HG03457 (cell line): ENCODE measurements around the gene MYOT.

ENCODE experiments used
- ATAC-seq: cut with Tn5 transposase; IDR thresholded peaks from one replicate; pipeline ENCODE4 v1.9.1; 2021; ENCODE audit warnings: moderate number of reproducible peaks; ENCODE audit not compliant: unreplicated experiment

Gene MYOT

DNA sequence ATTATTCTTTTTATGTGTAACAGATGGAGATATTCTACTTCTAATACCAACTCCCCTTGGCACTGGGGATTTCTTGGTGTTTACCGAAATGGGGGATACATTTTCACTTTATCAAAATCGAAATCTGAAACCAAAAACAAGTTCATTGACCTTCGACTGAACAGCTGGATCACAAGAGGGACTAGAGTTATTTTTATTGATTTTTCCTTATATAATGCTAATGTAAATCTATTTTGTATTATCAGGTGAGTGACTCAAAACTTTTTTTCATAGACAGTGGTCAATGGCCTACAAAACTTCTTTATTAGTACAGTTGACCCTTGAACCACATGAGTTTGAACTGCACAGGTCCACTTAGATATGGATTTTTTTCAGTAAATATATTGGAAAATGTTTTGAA is 31.8 kb downstream of the MYOT start:
- ATAC-seq, result no peak

DNA sequence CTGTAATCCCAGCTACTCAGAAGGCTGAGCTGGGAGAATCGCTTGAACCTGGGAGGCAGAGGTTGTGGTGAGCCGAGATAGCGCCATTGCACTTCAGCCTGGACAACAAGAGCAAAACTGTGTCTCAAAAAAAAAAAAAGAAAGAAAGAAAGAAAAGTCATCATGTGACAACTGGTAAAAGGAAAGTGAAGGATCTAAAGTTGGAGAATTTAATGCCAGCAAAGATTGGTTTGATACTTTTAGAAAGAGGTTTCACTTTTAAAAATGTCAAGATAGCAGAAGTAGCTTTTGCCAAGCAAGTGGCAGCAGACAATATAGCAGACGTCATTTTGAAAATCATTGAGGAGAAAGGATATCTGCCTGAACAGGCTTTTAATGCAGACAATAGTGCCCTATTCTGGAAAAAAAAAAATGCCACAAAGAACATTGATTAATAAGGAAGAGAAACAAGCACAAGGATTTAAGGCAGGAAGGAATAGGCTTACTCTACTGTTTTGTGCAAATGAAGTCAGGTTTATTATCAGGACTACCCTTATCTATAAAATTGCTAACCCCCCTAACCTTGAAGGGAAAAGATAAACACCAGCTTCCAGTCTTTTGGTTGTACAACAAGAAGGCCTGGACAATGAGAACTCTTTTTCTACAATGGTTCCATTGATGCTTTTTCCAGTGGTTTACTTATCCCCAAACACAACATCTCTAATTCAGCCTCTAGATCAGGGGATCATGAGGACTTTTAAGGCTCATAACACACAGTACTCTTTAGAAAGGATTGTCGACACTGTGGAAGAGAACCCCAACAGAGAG is 33.6 kb downstream of the MYOT start:
- ATAC-seq, result no peak

DNA sequence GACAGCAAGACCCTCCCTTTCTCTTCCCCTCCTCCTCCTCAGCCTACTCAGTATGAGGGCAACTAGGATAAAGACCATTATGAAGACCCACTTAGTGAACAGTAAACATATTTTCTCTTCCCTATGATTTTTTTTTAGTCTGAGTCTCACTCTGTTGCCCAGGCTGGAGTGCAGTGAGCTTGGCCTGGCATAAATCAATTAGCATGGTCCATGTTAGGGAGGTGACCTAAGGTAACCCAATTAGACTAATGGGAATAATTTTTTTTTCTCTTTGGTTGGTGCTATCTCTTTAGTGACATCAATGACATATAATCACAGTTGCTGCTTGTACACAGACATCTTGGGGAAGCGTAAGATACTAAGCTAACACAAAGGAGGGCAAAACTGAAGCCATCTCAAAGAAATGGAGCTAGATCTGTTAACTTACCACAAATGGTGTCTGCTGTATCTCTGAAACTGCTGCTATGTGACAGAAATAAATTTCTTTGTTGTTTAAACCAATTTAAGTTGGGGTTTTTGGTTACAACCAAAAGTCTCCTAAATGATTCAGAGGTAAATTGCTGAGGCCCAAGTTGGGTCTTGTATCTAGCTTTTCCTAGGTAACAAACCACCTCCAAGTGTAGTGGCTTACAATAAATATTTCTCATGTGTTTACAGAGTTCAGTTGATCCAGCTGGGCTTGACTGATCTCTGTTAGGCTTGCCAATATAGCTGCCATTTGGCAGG is 34.9 kb downstream of the MYOT start:
- ATAC-seq, result no peak

DNA sequence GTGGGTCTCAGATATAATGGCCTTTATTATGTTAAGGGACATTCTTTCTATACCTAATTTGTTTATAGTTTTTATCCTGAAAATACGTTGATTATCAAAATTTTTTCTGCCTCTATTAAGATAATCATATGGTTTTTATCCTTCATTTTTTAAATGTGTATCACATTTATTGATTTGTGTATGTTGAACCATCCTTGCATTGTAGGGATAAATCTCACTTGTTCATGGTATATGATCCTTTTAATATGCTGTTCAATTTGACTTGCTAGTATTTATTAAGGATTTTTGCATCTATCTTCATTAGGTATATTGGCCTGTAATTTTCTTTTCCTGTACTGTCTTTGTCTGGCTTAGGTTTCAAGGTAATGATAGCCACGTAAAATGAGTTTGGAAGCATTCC is 47.1 kb downstream of the MYOT start:
- ATAC-seq, result no peak

GRCh38 chr5:137916923-137917322 is 49.3 kb downstream of the MYOT start:
- ATAC-seq, result no peak

- ATAC-seq, result no peak
Measured at GRCh38 chr5:137921931-137922330, 54.3 kb downstream of the MYOT start.

- ATAC-seq, result no peak
Measured at GRCh38 chr5:137923856-137924255, 56.2 kb downstream of the MYOT start.

- no peak for ATAC-seq
Measured at GRCh38 chr5:137932800-137933199, 65.1 kb downstream of the MYOT start.

GRCh38 chr5:137933491-137933911 is 65.8 kb downstream of the MYOT start:
- ATAC-seq, result no peak

GRCh38 chr5:137935190-137935589 is 67.5 kb downstream of the MYOT start:
- ATAC-seq, result no peak

GRCh38 chr5:137935694-137936093 is 68.0 kb downstream of the MYOT start:
- no peak for ATAC-seq
